ENCODE results near the gene CPO.

GRCh38 chr2:207008105-207008990 lies 69.0 kb downstream of the CPO start:
- no peak for TF ChIP-seq CTCF (IDR thresholded peaks at IDR 0.05; ENCODE audit: low read depth, low read length, poor library complexity, severe bottlenecking)
- TF ChIP-seq EZH2phosphoT487 (IDR thresholded peaks at IDR 0.05; ENCODE audit: borderline replicate concordance, low read length), result no peak
